ENCODE results near the gene FBN2. TPM values are rescaled to one million over a fixed set of nuclear protein-coding genes. Genes with fewer than 3 reads are reported as not detected.
"Not testable (repeated sequence)": the region's sequence is repeated elsewhere in the genome, so short reads cannot be mapped to it uniquely, and the experiment has no call there.

The FBN2 gene
- total RNA-seq, 1 donor from 2014 or later = 0.11 TPM

GRCh38 chr5:128455841-128456361, 82.1 kb downstream of the FBN2 start:
- Histone ChIP-seq H3K9me3 (no peaks in the 10 kb centered on the region), H3K4me3 (no peak overlapping the region), H3K4me1 (no peaks in the 10 kb centered on the region), H3K36me3 (no peaks in the 10 kb centered on the region), H3K27me3 (no peaks in the 10 kb centered on the region), H3K27ac (no peak overlapping the region)
- DNase-seq (ENCODE audit: low spot score in 2 of 2) = no peak
- intact Hi-C loops (cut with DNase I) = no loop called here
- TF ChIP-seq CTCF (IDR thresholded peaks at IDR 0.05) = no peak

GRCh38 chr5:128453121-128453520, 84.9 kb downstream of the FBN2 start:
- intact Hi-C loops (cut with DNase I) = no loop called here
- TF ChIP-seq CTCF (IDR thresholded peaks at IDR 0.05) = no peak

GRCh38 chr5:128447224-128447623, 90.8 kb downstream of the FBN2 start:
- H3K4me3 ChIP-seq; H3K9me3 ChIP-seq; H3K27me3 ChIP-seq; H3K27ac ChIP-seq; DNase-seq (ENCODE audit: low spot score in 2 of 2); H3K36me3 ChIP-seq; intact Hi-C loops (cut with DNase I); H3K4me1 ChIP-seq: not testable (repeated sequence)

More at GRCh38 chr5:128453121-128453520, 84.9 kb downstream of the FBN2 start:
- Histone ChIP-seq H3K27me3 (no peaks in the 10 kb centered on the region), H3K9me3 (no peaks in the 10 kb centered on the region), H3K4me3 (no peak overlapping the region), H3K36me3 (no peaks in the 10 kb centered on the region), H3K27ac (no peak overlapping the region), H3K4me1 (no peaks in the 10 kb centered on the region)
- DNase-seq (ENCODE audit: low spot score in 2 of 2) = no peak

GRCh38 chr5:128441941-128442350, 96.1 kb downstream of the FBN2 start:
- no peak for DNase-seq (ENCODE audit: low spot score in 2 of 2)
- TF ChIP-seq CTCF (IDR thresholded peaks at IDR 0.05) = no peak
- Histone ChIP-seq H3K27me3 (no peaks in the 10 kb centered on the region), H3K4me1 (no peaks in the 10 kb centered on the region), H3K9me3 (no peaks in the 10 kb centered on the region), H3K4me3 (no peak overlapping the region), H3K36me3 (no peaks in the 10 kb centered on the region), H3K27ac (no peak overlapping the region)
- intact Hi-C loops (cut with DNase I) = no loop called here

GRCh38 chr5:128441165-128441564, 96.9 kb downstream of the FBN2 start:
- no peaks in the 10 kb centered on the region for H3K4me1 ChIP-seq
- no peak overlapping the region for H3K27ac ChIP-seq
- no peak for DNase-seq (ENCODE audit: low spot score in 2 of 2)
- no peak overlapping the region for H3K4me3 ChIP-seq
- no peaks in the 10 kb centered on the region for H3K9me3 ChIP-seq
- H3K27me3 ChIP-seq = no peaks in the 10 kb centered on the region
- intact Hi-C loops (cut with DNase I) = no loop called here
- H3K36me3 ChIP-seq = no peaks in the 10 kb centered on the region
- TF ChIP-seq CTCF (IDR thresholded peaks at IDR 0.05) = no peak

GRCh38 chr5:128436749-128437188, 101.3 kb downstream of the FBN2 start:
- Histone ChIP-seq H3K9me3 (no peaks in the 10 kb centered on the region), H3K36me3 (no peaks in the 10 kb centered on the region), H3K4me1 (no peaks in the 10 kb centered on the region), H3K27ac (no peak overlapping the region), H3K4me3 (no peak overlapping the region), H3K27me3 (no peaks in the 10 kb centered on the region)
- TF ChIP-seq CTCF (IDR thresholded peaks at IDR 0.05) = no peak
- intact Hi-C loops (cut with DNase I) = no loop called here
- DNase-seq (ENCODE audit: low spot score in 2 of 2) = no peak

All from ascending aorta (tissue), 2 donors.